Hematopoietic multipotent progenitor cell treated with erythropoietin and hydrocortisone succinate and interleukin-3 and kit ligand, for 6 days (in vitro differentiated cells): ENCODE measurements around the gene HBA2.
"Not testable (repeated sequence)": the region's sequence is repeated elsewhere in the genome, so short reads cannot be mapped to it uniquely, and the experiment has no call there.

Experiments
- DNase-seq: peaks from one replicate; pipeline ENCODE4 v3.0.0-alpha.2; 2015

The HBA2 gene

GRCh38 chr16:172374-172941 is at the start of gene HBA2:
HBA2 (plus strand) TSS chr16:172876; CDS start chr16:172913, 37 bp downstream.
- not testable (repeated sequence) for DNase-seq

- DNase-seq: not testable (repeated sequence)
These were observed 48.9 kb upstream of the HBA2 start for GRCh38 chr16:123558-124350.

GRCh38 chr16:125011-125410 is 47.7 kb upstream of the HBA2 start:
- DNase-seq: no peak

GRCh38 chr16:129075-129474 is 43.6 kb upstream of the HBA2 start:
- no peak for DNase-seq

- DNase-seq: no peak
These were observed 42.0 kb upstream of the HBA2 start for GRCh38 chr16:130533-131173.

- no peak for DNase-seq
These were observed 40.6 kb upstream of the HBA2 start for GRCh38 chr16:132120-132519.

GRCh38 chr16:133716-134115 is 39.0 kb upstream of the HBA2 start:
- DNase-seq: peak; percentile 63

GRCh38 chr16:138049-138417 is 34.6 kb upstream of the HBA2 start:
- DNase-seq: peak; percentile 46

- DNase-seq: no peak
These were observed 32.4 kb upstream of the HBA2 start for GRCh38 chr16:140175-140857.

- DNase-seq: peak; percentile 39
These were observed 30.2 kb upstream of the HBA2 start for GRCh38 chr16:142405-142967.

GRCh38 chr16:143047-143446 is 29.6 kb upstream of the HBA2 start:
- peak; percentile 88 for DNase-seq

- DNase-seq: no peak
These were observed 29.2 kb upstream of the HBA2 start for GRCh38 chr16:143456-143855.

GRCh38 chr16:144797-145252 is 27.9 kb upstream of the HBA2 start:
- peak; percentile 42 for DNase-seq

GRCh38 chr16:146646-147045 is 26.0 kb upstream of the HBA2 start:
- no peak for DNase-seq

GRCh38 chr16:149024-149660 is 23.5 kb upstream of the HBA2 start:
- DNase-seq: no peak

- DNase-seq: peak; percentile 38
These were observed 20.2 kb upstream of the HBA2 start, which contains the start of gene HBZ for GRCh38 chr16:152141-153128. HBZ (plus strand) TSS chr16:152644; CDS start chr16:152910, 266 bp downstream.

- not testable (repeated sequence) for DNase-seq
These were observed 19.6 kb upstream of the HBA2 start for GRCh38 chr16:153129-153521.

- DNase-seq: not testable (repeated sequence)
These were observed 19.0 kb upstream of the HBA2 start for GRCh38 chr16:153550-154216.

GRCh38 chr16:154217-155030 is 18.3 kb upstream of the HBA2 start:
- DNase-seq: peak; percentile 57

- no peak for DNase-seq
These were observed 17.7 kb upstream of the HBA2 start for GRCh38 chr16:155031-155398.
